ENCODE results near the gene LDHA. TPM values are rescaled to one million over a fixed set of nuclear protein-coding genes. Genes with fewer than 3 reads are reported as not detected.

The LDHA gene
- total RNA-seq, 1 experiment from 2014 or later = 644 TPM

- TF ChIP-seq MXD4 (CRISPR knock-in tag; IDR thresholded peaks at IDR 0.05; ENCODE audit: borderline replicate concordance) (no peak), MLX (CRISPR knock-in tag; IDR thresholded peaks at IDR 0.05) (no peak), AFF4 (CRISPR knock-in tag; IDR thresholded peaks at IDR 0.05; ENCODE audit: borderline replicate concordance) (no peak), EMX1 (CRISPR knock-in tag; IDR thresholded peaks at IDR 0.05) (no peak)
- ATAC-seq = no peak
- ChIA-PET CTCF (interaction anchor here (1.3 kb wide), 1 partner anchor 109 kb away, joined by 3 read pairs; no protein-coding TSS in a partner anchor), POLR2A (no interaction called here)
- no peak overlapping the region for H3K27ac Mint-ChIP-seq
- H3K27me3 Mint-ChIP-seq (ENCODE audit: low read depth) = no peaks in the 10 kb centered on the region
- H3K4me3 Mint-ChIP-seq = no peak overlapping the region
- no peaks in the 10 kb centered on the region for H3K9me3 Mint-ChIP-seq
- DNase-seq (ENCODE audit: low spot score) = no peak
- H3K36me3 Mint-ChIP-seq = peaks cover 33% of the 10 kb centered on the region
- H3K4me1 Mint-ChIP-seq = no peaks in the 10 kb centered on the region
Observed at GRCh38 chr11:18352581-18352980, 41.8 kb upstream of the LDHA start.

GRCh38 chr11:18358646-18359045 lies 35.7 kb upstream of the LDHA start:
- POLR2A ChIA-PET = no interaction called here
- Mint-ChIP-seq H3K36me3 (peaks cover 35% of the 10 kb centered on the region), H3K9me3 (no peaks in the 10 kb centered on the region), H3K27me3 (ENCODE audit: low read depth) (no peaks in the 10 kb centered on the region), H3K4me1 (no peaks in the 10 kb centered on the region), H3K27ac (no peak overlapping the region), H3K4me3 (no peak overlapping the region)
- no peak for TF ChIP-seq MYBL2 (CRISPR knock-in tag; IDR thresholded peaks at IDR 0.05)
- TF ChIP-seq ZNF232 (CRISPR knock-in tag; IDR thresholded peaks at IDR 0.05) = no peak
- ATAC-seq (no peak), DNase-seq (ENCODE audit: low spot score) (no peak)
- CTCF ChIA-PET = interaction anchor here (1.1 kb wide), 1 partner anchor 164 kb away, joined by 3 read pairs; no protein-coding TSS in a partner anchor

- H3K27me3 Mint-ChIP-seq (ENCODE audit: low read depth) = no peaks in the 10 kb centered on the region
- H3K27ac Mint-ChIP-seq = no peak overlapping the region
- TF ChIP-seq E2F5 (CRISPR knock-in tag; IDR thresholded peaks at IDR 0.05) (no peak), GTF2I (CRISPR knock-in tag; conservative IDR thresholded peaks at IDR 0.05) (no peak), PRDM15 (CRISPR knock-in tag; IDR thresholded peaks at IDR 0.05) (no peak), ZNF423 (CRISPR knock-in tag; IDR thresholded peaks at IDR 0.05) (no peak), ESRRA (CRISPR knock-in tag; IDR thresholded peaks at IDR 0.05; ENCODE audit: borderline replicate concordance) (no peak), ZNF512 (CRISPR knock-in tag; IDR thresholded peaks at IDR 0.05; ENCODE audit: borderline replicate concordance) (no peak), NR2C2 (CRISPR knock-in tag; IDR thresholded peaks at IDR 0.05) (no peak), ZSCAN18 (CRISPR knock-in tag; IDR thresholded peaks at IDR 0.05) (no peak), AR (CRISPR knock-in tag; IDR thresholded peaks at IDR 0.05) (no peak), ZNF416 (CRISPR knock-in tag; IDR thresholded peaks at IDR 0.05) (no peak)
- no peaks in the 10 kb centered on the region for H3K4me1 Mint-ChIP-seq
- H3K9me3 Mint-ChIP-seq = no peaks in the 10 kb centered on the region
- no peak for ATAC-seq
- ChIA-PET POLR2A (no interaction called here), CTCF (no interaction called here)
- H3K4me3 Mint-ChIP-seq = no peak overlapping the region
- peaks cover 40% of the 10 kb centered on the region for H3K36me3 Mint-ChIP-seq
- DNase-seq (ENCODE audit: low spot score) = no peak
Observed at GRCh38 chr11:18361154-18361553, 33.2 kb upstream of the LDHA start.

All from WTC11 (cell line).